ENCODE data around the gene NDFIP2. TPM values are rescaled to one million over a fixed set of nuclear protein-coding genes. Genes with fewer than 3 reads are reported as not detected.
A peak's percentile ranks its signal among the peaks of the same experiment; 100 is the strongest.

NDFIP2 gene
- total RNA-seq, 8 experiments from 2014 or later = 19.0 to 54.9 (median 27.1) TPM

- ATAC-seq (replicated peaks in 6 of 8) = no peak
- in situ Hi-C loops (cut with MboI; ENCODE audit: low pct_unique_long_range_greater_than_20kb in 2 of 9, low sequenced_read_pairs in 9 of 9, unreplicated experiment in 9 of 9) = loop anchor here in 4 of 9 experiments (10.0 to 25.0 kb wide), 3 partner anchors 94 to 1394 kb away; no protein-coding TSS in a partner anchor
- Histone ChIP-seq H3K4me3 (no peak overlapping the region), H3K4me1 (replicated peaks in 1 of 2) (no peaks in the 10 kb centered on the region), H3K27ac (no peak overlapping the region)
- 80 to 100% (median 95%) methylated on average over 1 to 7 of the region's 7 CpGs for WGBS, 10 experiments
Measured at GRCh38 chr13:79531542-79532254, 50.7 kb downstream of the NDFIP2 start.

GRCh38 chr13:79532576-79532975, 51.6 kb downstream of the NDFIP2 start:
- Histone ChIP-seq H3K27ac (no peak overlapping the region), H3K4me3 (no peak overlapping the region), H3K4me1 (replicated peaks in 1 of 2) (no peaks in the 10 kb centered on the region)
- in situ Hi-C loops (cut with MboI; ENCODE audit: low pct_unique_long_range_greater_than_20kb in 2 of 9, low sequenced_read_pairs in 9 of 9, unreplicated experiment in 9 of 9) = loop anchor here in 4 of 9 experiments (10.0 to 25.0 kb wide), 3 partner anchors 95 to 1395 kb away; no protein-coding TSS in a partner anchor
- no peak for ATAC-seq (replicated peaks in 6 of 8)
- WGBS, 10 experiments = 74 to 100% (median 95%) methylated on average over 2 of the region's 2 CpGs; no CpG with 5 or more reads in 1 of the 10 experiments

- ATAC-seq (replicated peaks in 6 of 8) = no peak
- no peak overlapping the region for H3K4me3 ChIP-seq
- 91 to 100% (median 94%) methylated on average over 2 to 6 of the region's 6 CpGs for WGBS, 10 experiments
- no peak overlapping the region for H3K27ac ChIP-seq
- no peaks in the 10 kb centered on the region for H3K4me1 ChIP-seq (replicated peaks in 1 of 2)
- in situ Hi-C loops (cut with MboI; ENCODE audit: low pct_unique_long_range_greater_than_20kb in 2 of 9, low sequenced_read_pairs in 9 of 9, unreplicated experiment in 9 of 9) = loop anchor here in 4 of 9 experiments (10.0 to 25.0 kb wide), 3 partner anchors 97 to 1397 kb away; no protein-coding TSS in a partner anchor
Measured at GRCh38 chr13:79533781-79534400, 52.9 kb downstream of the NDFIP2 start.

GRCh38 chr13:79534596-79534995, 53.6 kb downstream of the NDFIP2 start:
- ATAC-seq (replicated peaks in 6 of 8) = no peak
- 57 to 90% (median 78%) methylated on average over 1 to 3 of the region's 4 CpGs; no CpG with 5 or more reads in 2 of the 10 experiments for WGBS, 10 experiments
- in situ Hi-C loops (cut with MboI; ENCODE audit: low pct_unique_long_range_greater_than_20kb in 2 of 9, low sequenced_read_pairs in 9 of 9, unreplicated experiment in 9 of 9) = loop anchor here in 4 of 9 experiments (10.0 to 25.0 kb wide), 3 partner anchors 97 to 1397 kb away; no protein-coding TSS in a partner anchor

GRCh38 chr13:79538757-79539156, 57.8 kb downstream of the NDFIP2 start:
- no peak for ATAC-seq (replicated peaks in 6 of 8)
- Histone ChIP-seq H3K4me3 (no peak overlapping the region), H3K27ac (no peak overlapping the region), H3K4me1 (replicated peaks in 1 of 2) (no peaks in the 10 kb centered on the region)
- in situ Hi-C loops (cut with MboI; ENCODE audit: low pct_unique_long_range_greater_than_20kb in 2 of 9, low sequenced_read_pairs in 9 of 9, unreplicated experiment in 9 of 9) = loop anchor here in 4 of 9 experiments (10.0 to 25.0 kb wide), 3 partner anchors 101 to 1401 kb away; no protein-coding TSS in a partner anchor
- WGBS, 10 experiments = 100% methylated on average over 2 of the region's 5 CpGs; no CpG with 5 or more reads in 8 of the 10 experiments

More at GRCh38 chr13:79534596-79534995, 53.6 kb downstream of the NDFIP2 start:
- Histone ChIP-seq H3K27ac (no peak overlapping the region), H3K4me1 (replicated peaks in 1 of 2) (no peaks in the 10 kb centered on the region), H3K4me3 (no peak overlapping the region)

GRCh38 chr13:79540504-79540903, 59.5 kb downstream of the NDFIP2 start:
- Histone ChIP-seq H3K4me3 (no peak overlapping the region), H3K4me1 (replicated peaks in 1 of 2) (no peaks in the 10 kb centered on the region), H3K27ac (no peak overlapping the region)
- 50 to 81% (median 62%) methylated on average over 2 to 4 of the region's 4 CpGs for WGBS, 10 experiments
- in situ Hi-C loops (cut with MboI; ENCODE audit: low pct_unique_long_range_greater_than_20kb in 2 of 9, low sequenced_read_pairs in 9 of 9, unreplicated experiment in 9 of 9) = loop anchor here in 5 of 9 experiments (5.0 to 25.0 kb wide), 4 partner anchors 103 to 1403 kb away; no protein-coding TSS in a partner anchor
- ATAC-seq (replicated peaks in 6 of 8) = no peak

- Histone ChIP-seq H3K4me1 (replicated peaks in 1 of 2) (no peaks in the 10 kb centered on the region), H3K4me3 (no peak overlapping the region), H3K27ac (no peak overlapping the region)
- WGBS, 10 experiments = 0 to 13% (median 0%) methylated on average over 1 of the region's 1 CpG
- in situ Hi-C loops (cut with MboI; ENCODE audit: low pct_unique_long_range_greater_than_20kb in 2 of 9, low sequenced_read_pairs in 9 of 9, unreplicated experiment in 9 of 9) = loop anchor here in 5 of 9 experiments (5.0 to 25.0 kb wide), 4 partner anchors 104 to 1404 kb away; no protein-coding TSS in a partner anchor
- ATAC-seq (replicated peaks in 6 of 8) = peak in 3 of 8 experiments; percentile 32 to 41 (median 36)
Measured at GRCh38 chr13:79541426-79542049, 60.6 kb downstream of the NDFIP2 start.

- in situ Hi-C loops (cut with MboI; ENCODE audit: low pct_unique_long_range_greater_than_20kb in 2 of 9, low sequenced_read_pairs in 9 of 9, unreplicated experiment in 9 of 9) = loop anchor here in 5 of 9 experiments (5.0 to 25.0 kb wide), 4 partner anchors 107 to 1407 kb away; no protein-coding TSS in a partner anchor
- Histone ChIP-seq H3K27ac (no peak overlapping the region), H3K4me3 (no peak overlapping the region), H3K4me1 (replicated peaks in 1 of 2) (no peaks in the 10 kb centered on the region)
- ATAC-seq (replicated peaks in 6 of 8) = no peak
- WGBS, 10 experiments = 25 to 100% (median 48%) methylated on average over 1 of the region's 1 CpG
Measured at GRCh38 chr13:79543883-79544282, 62.9 kb downstream of the NDFIP2 start.

- ATAC-seq (replicated peaks in 6 of 8) = no peak
- no peak overlapping the region for H3K4me3 ChIP-seq
- in situ Hi-C loops (cut with MboI; ENCODE audit: low pct_unique_long_range_greater_than_20kb in 2 of 9, low sequenced_read_pairs in 9 of 9, unreplicated experiment in 9 of 9) = loop anchor here in 4 of 9 experiments (10.0 to 25.0 kb wide), 3 partner anchors 110 to 1410 kb away; no protein-coding TSS in a partner anchor
- 73 to 94% (median 80%) methylated on average over 2 to 4 of the region's 4 CpGs; no CpG with 5 or more reads in 1 of the 10 experiments for WGBS, 10 experiments
- H3K27ac ChIP-seq = no peak overlapping the region
- no peaks in the 10 kb centered on the region for H3K4me1 ChIP-seq (replicated peaks in 1 of 2)
Measured at GRCh38 chr13:79547211-79548195, 66.5 kb downstream of the NDFIP2 start.

GRCh38 chr13:79548902-79549301, 67.9 kb downstream of the NDFIP2 start:
- ATAC-seq (replicated peaks in 6 of 8) = no peak
- H3K4me3 ChIP-seq = no peak overlapping the region
- H3K4me1 ChIP-seq (replicated peaks in 1 of 2) = no peaks in the 10 kb centered on the region
- no peak overlapping the region for H3K27ac ChIP-seq
- in situ Hi-C loops (cut with MboI; ENCODE audit: low pct_unique_long_range_greater_than_20kb in 2 of 9, low sequenced_read_pairs in 9 of 9, unreplicated experiment in 9 of 9) = loop anchor here in 4 of 9 experiments (10.0 to 25.0 kb wide), 3 partner anchors 112 to 1412 kb away; no protein-coding TSS in a partner anchor

GRCh38 chr13:79549355-79550106, 68.6 kb downstream of the NDFIP2 start:
- 27 to 100% (median 100%) methylated on average over 1 to 2 of the region's 2 CpGs for WGBS, 10 experiments
- ATAC-seq (replicated peaks in 6 of 8) = no peak
- Histone ChIP-seq H3K4me3 (no peak overlapping the region), H3K27ac (no peak overlapping the region), H3K4me1 (replicated peaks in 1 of 2) (no peaks in the 10 kb centered on the region)
- in situ Hi-C loops (cut with MboI; ENCODE audit: low pct_unique_long_range_greater_than_20kb in 2 of 9, low sequenced_read_pairs in 9 of 9, unreplicated experiment in 9 of 9) = loop anchor here in 5 of 9 experiments (10.0 to 25.0 kb wide), 4 partner anchors 112 to 1412 kb away; no protein-coding TSS in a partner anchor

All from motor neuron (in vitro differentiated cells).